Muscle layer of duodenum (tissue), 2 donors: ENCODE measurements around the gene PCID2.

Experiments
- H3K27ac ChIP-seq: one replicate; pipeline ENCODE4 v1.7.0; 2013; ENCODE audit warnings: mild to moderate bottlenecking, low read length
- H3K27me3 ChIP-seq: one replicate; pipeline ENCODE4 v1.7.0; 2013; ENCODE audit warnings: low read depth, mild to moderate bottlenecking, control low read depth, low read length
- H3K36me3 ChIP-seq, 2 donors: one replicate each; pipeline ENCODE4 v1.7.0; 2013; ENCODE audit warnings: low read length in 2 of 2, control low read depth in 1 of 2, mild to moderate bottlenecking in 1 of 2; ENCODE audit not compliant: insufficient read depth in 2 of 2, control insufficient read depth in 1 of 2
- H3K4me1 ChIP-seq, 2 donors: one replicate each; pipeline ENCODE4 v1.7.0; 2013; ENCODE audit warnings: low read length in 2 of 2, mild to moderate bottlenecking in 2 of 2, control low read depth in 1 of 2, moderate library complexity in 1 of 2; ENCODE audit not compliant: insufficient read depth in 2 of 2, control insufficient read depth in 1 of 2
- H3K4me3 ChIP-seq, 2 donors: one replicate each; pipeline ENCODE4 v1.7.0; 2013; ENCODE audit warnings: low read length in 2 of 2, low read depth in 1 of 2, mild to moderate bottlenecking in 1 of 2
- H3K9me3 ChIP-seq, 2 donors: one replicate each; pipeline ENCODE4 v1.7.0; 2013; ENCODE audit warnings: low read length in 2 of 2, control low read depth in 1 of 2, mild to moderate bottlenecking in 1 of 2; ENCODE audit not compliant: control insufficient read depth in 1 of 2
- donor health status: healthy.

The PCID2 gene

GRCh38 chr13:113171250-113172125, 37.0 kb downstream of the PCID2 start:
- H3K36me3 ChIP-seq = peaks cover 8 to 39% of the 10 kb centered on the region in 2 donors
- H3K27ac ChIP-seq = no peak overlapping the region
- no peaks in the 10 kb centered on the region for H3K4me1 ChIP-seq
- H3K27me3 ChIP-seq = no peaks in the 10 kb centered on the region
- no peaks in the 10 kb centered on the region for H3K9me3 ChIP-seq
- H3K4me3 ChIP-seq = no peak overlapping the region

- no peaks in the 10 kb centered on the region for H3K4me1 ChIP-seq
These were observed 38.0 kb downstream of the PCID2 start for GRCh38 chr13:113170511-113170910.

GRCh38 chr13:113169277-113170272, 38.9 kb downstream of the PCID2 start:
- no peak overlapping the region for H3K27ac ChIP-seq
- no peak overlapping the region for H3K4me3 ChIP-seq
- peaks cover 8 to 20% of the 10 kb centered on the region in 2 donors for H3K36me3 ChIP-seq
- H3K27me3 ChIP-seq = no peaks in the 10 kb centered on the region
- H3K9me3 ChIP-seq = no peaks in the 10 kb centered on the region
- H3K4me1 ChIP-seq = no peaks in the 10 kb centered on the region

More at GRCh38 chr13:113170511-113170910, 38.0 kb downstream of the PCID2 start:
- Histone ChIP-seq H3K4me3 (no peak overlapping the region), H3K27me3 (no peaks in the 10 kb centered on the region), H3K9me3 (no peaks in the 10 kb centered on the region), H3K27ac (no peak overlapping the region), H3K36me3 (peaks cover 8 to 29% of the 10 kb centered on the region in 2 donors)

- Histone ChIP-seq H3K27ac (no peak overlapping the region), H3K4me3 (no peak overlapping the region), H3K9me3 (no peaks in the 10 kb centered on the region), H3K36me3 (peaks cover 8 to 17% of the 10 kb centered on the region in 2 donors), H3K4me1 (no peaks in the 10 kb centered on the region), H3K27me3 (peaks cover under 1% of the 10 kb centered on the region)
These were observed 40.3 kb downstream of the PCID2 start for GRCh38 chr13:113168211-113168610.

- Histone ChIP-seq H3K9me3 (no peaks in the 10 kb centered on the region), H3K4me1 (no peaks in the 10 kb centered on the region), H3K27me3 (peaks cover 7% of the 10 kb centered on the region), H3K4me3 (no peak overlapping the region), H3K27ac (no peak overlapping the region), H3K36me3 (peaks cover 6 to 13% of the 10 kb centered on the region in 2 donors)
These were observed 40.9 kb downstream of the PCID2 start for GRCh38 chr13:113167575-113167974.

GRCh38 chr13:113167155-113167554, 41.3 kb downstream of the PCID2 start:
- H3K27me3 ChIP-seq = peaks cover 7% of the 10 kb centered on the region
- H3K4me1 ChIP-seq = no peaks in the 10 kb centered on the region
- H3K4me3 ChIP-seq = no peak overlapping the region
- H3K9me3 ChIP-seq = no peaks in the 10 kb centered on the region
- H3K27ac ChIP-seq = no peak overlapping the region
- H3K36me3 ChIP-seq = peaks cover 4 to 9% of the 10 kb centered on the region in 2 donors

- Histone ChIP-seq H3K4me3 (no peak overlapping the region), H3K9me3 (no peaks in the 10 kb centered on the region), H3K36me3 (peaks cover 4 to 7% of the 10 kb centered on the region in 2 donors), H3K27ac (no peak overlapping the region), H3K4me1 (no peaks in the 10 kb centered on the region), H3K27me3 (peaks cover 7% of the 10 kb centered on the region)
These were observed 41.8 kb downstream of the PCID2 start for GRCh38 chr13:113166681-113167080.

- H3K4me3 ChIP-seq = no peak overlapping the region
- H3K36me3 ChIP-seq = peaks cover 3% of the 10 kb centered on the region in 2 donors
- H3K9me3 ChIP-seq = no peaks in the 10 kb centered on the region
- no peaks in the 10 kb centered on the region for H3K4me1 ChIP-seq
- no peak overlapping the region for H3K27ac ChIP-seq
- H3K27me3 ChIP-seq = peaks cover 7% of the 10 kb centered on the region
These were observed 42.2 kb downstream of the PCID2 start for GRCh38 chr13:113166266-113166665.

GRCh38 chr13:113164492-113164891, 44.0 kb downstream of the PCID2 start:
- H3K27ac ChIP-seq = no peak overlapping the region
- H3K4me1 ChIP-seq = no peaks in the 10 kb centered on the region
- no peaks in the 10 kb centered on the region for H3K9me3 ChIP-seq
- no peak overlapping the region for H3K4me3 ChIP-seq
- H3K27me3 ChIP-seq = peaks cover 7% of the 10 kb centered on the region
- H3K36me3 ChIP-seq = no peaks in the 10 kb centered on the region

GRCh38 chr13:113162783-113163685, 45.4 kb downstream of the PCID2 start:
- H3K27ac ChIP-seq = no peak overlapping the region
- no peaks in the 10 kb centered on the region for H3K9me3 ChIP-seq
- no peaks in the 10 kb centered on the region for H3K36me3 ChIP-seq
- H3K27me3 ChIP-seq = peaks cover 7% of the 10 kb centered on the region
- no peaks in the 10 kb centered on the region for H3K4me1 ChIP-seq
- H3K4me3 ChIP-seq = no peak overlapping the region
